Suppressor macrophage (primary cell): ENCODE measurements around the gene NR2F1.
"Not testable (repeated sequence)": the region's sequence is repeated elsewhere in the genome, so short reads cannot be mapped to it uniquely, and the experiment has no call there.

Experiments
- DNase-seq, 4 experiments: peaks; one replicate each; pipeline ENCODE4 v3.0.0-alpha.2; 2020 to 2022
- total RNA-seq, 17 experiments: gene quantifications; one replicate each; lab custom pipeline; 2026; ENCODE audit warnings: mixed read lengths in 6 of 17, inconsistent platforms in 3 of 17; lab: John Stamatoyannopoulos, UW

Gene NR2F1
- total RNA-seq, result 0 to 2.1 (median 0) reads per million in 17 experiments

DNA sequence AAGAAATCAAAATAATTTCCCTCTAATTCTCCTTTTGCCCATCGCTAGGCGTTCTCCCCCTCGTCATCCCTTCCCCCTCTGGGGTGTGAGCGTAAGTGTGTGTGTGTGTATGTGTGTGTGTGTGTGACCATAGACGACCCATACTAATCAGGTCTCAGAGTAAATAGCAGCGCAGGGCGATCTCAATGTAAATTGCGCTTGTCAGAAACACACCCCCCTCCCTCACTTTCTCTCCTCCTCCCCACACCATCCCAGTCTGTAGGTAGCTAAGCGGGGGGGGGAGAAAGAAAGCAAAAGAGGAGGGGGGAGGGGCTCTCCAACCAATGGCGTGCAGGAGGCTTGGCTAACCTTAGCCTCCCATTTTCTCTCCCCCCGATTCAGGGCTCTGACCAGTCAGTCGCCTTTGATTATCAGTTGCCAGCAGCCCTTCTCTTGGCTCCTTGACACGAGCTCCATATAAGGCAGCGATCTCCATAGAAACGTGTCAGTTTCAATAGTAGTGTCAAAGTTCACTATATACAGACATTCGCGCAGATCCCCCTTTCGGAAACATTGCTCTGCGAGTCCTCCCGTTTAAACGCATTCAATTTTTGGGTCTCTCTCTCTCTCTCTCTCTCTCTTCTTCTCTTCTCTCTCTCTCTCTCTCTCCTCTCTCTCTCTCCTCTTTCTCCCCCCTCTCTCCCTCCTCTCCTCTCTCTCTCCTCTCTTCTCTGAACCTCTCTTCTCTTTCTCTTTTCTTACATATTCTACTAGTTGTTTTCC lies at the start of gene NR2F1:
Gene NR2F1, plus strand, starts transcription at position 546 of the 762 bp plus-strand sequence. CDS start 1,802 bp downstream, outside the sequence.
- DNase-seq, result peak in 1 of 4 experiments; percentile 24

DNA sequence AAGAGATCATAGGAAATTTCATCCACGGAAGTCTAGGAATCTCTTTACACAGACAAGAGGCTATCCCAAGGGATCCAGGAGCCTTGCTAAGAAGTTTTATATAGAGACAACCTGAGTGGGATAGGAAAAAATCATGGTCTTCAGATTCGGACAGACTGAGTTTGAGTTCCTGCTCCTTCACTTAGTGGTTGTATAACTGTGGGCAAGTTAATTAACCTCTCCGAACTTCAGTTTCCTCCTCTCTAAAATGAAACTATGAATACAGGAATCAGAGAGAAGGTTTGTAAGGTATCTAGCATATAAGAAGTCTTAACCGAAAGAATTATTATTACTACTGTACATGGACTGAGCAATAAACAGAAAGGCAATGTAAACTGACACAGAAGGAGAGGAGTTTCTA lies 37.1 kb upstream of the NR2F1 start:
- no peak for DNase-seq

DNA sequence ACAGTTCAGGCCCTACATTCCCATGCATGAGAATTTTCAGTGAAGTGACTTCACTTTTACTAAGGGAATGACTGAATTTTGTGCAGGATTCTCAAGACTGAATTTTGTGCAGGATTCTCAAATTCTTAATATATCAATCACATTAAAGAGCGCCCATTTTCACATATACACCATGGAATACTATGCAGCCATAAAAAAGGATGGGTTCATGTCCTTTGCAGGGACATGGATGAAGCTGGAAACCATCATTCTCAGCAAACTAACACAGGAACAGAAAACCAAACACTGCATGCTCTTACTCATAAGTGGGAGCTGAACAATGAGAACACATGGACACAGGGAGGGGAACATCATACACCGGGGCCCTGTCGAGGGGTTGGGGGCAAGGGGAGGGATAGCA lies 33.4 kb upstream of the NR2F1 start:
- not testable (repeated sequence) for DNase-seq

DNA sequence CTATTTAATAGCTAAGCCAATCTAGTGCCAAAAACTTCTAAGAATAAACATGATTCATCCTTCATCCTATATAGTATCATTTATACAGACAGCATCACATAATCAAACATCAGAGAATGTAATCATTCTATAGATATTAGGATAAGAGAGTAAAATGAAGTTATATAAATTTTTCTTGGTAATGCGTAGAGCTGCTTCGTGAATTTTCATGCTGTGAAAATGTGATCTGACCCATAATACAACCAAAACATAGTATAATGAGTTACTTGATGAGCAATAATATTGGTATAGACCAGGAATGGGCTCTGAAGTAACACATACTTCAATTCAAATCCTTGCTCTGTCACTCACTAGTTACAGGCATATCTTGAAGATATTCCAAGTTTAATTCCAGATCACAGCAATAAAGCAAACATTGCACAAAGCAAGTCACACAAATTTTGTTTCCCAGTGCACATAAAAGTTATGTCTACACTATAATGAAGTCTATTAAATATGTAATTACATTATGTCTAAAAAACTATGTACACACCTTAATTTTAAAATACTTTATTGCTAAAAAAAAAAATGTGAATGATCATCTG lies 25.9 kb upstream of the NR2F1 start:
- DNase-seq, result no peak

DNA sequence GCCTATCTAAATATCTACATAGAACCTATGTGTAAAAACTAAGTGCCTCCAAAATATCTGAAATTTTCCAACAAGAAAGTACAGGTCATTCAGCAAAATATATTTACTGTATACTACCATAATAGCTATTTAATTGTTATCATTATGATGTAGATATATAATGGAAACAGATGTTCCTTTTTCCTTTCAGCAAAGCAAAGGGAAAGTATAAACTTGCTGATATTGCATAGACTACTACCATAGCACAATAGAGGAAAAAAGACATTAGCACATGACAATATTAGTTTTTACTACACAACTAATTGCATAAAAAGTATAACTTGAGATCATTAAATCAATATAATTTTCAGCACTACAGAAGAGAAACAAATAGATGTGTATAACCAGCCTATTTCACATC lies 16.9 kb upstream of the NR2F1 start:
- DNase-seq, result no peak

DNA sequence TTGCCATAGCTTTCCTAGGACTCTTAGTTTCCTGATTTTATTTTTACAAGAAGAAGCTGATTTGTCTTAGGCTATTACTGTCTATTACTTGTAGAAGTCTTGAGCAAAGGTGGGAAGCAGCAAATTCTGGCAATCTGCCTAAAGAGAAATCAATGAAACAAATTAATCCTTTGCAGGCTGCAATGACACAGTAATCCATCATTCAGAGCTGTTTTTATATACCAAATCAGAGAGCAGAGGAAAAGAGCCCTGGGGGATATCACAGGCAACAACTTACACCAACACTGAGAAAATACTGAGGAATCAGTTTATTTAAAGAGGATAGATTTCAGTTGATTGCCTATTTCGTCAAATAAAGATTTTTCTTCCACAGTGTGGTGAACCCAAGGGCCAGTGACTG lies 15.6 kb upstream of the NR2F1 start:
- DNase-seq, result no peak

DNA sequence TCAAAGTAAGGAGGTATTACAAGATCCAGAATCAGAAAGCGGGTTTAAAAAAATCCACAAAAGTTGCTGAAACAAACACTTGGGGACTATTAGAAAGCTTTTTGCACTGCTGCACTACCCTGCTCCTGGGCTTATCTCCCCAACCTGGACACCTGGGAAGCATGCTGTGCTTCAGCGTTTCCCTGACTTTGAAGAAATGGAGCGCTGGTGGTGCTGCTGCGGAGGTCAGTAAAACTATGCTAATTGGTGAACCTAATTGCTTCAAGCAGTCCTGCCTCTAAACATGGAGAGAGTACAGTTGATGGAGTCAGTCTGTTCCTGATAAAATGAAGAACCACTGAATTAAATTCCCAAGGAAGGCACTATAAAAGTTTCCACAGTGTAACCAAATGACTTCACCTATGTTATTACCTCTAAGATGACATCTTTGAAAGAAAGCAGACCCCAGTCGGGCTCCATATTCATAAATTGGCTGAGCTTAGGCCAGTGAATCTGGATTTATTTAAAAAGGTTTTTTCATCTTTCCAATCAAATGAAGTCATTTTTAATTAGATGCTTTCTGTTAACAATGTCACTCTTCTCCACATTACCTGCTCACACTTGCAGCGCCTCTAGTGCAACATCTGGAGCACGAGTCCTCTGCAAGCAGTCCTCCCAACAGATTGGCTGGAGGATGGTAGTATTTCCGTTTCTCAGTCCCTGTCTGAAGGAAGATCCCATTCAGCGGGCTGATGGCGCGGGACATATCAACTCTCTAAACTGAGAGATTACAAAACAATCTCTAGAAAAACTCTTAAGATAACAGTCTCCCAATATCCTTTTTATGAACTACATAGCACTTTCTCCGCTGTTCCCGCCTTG lies 13.5 kb upstream of the NR2F1 start:
- DNase-seq, result no peak

DNA sequence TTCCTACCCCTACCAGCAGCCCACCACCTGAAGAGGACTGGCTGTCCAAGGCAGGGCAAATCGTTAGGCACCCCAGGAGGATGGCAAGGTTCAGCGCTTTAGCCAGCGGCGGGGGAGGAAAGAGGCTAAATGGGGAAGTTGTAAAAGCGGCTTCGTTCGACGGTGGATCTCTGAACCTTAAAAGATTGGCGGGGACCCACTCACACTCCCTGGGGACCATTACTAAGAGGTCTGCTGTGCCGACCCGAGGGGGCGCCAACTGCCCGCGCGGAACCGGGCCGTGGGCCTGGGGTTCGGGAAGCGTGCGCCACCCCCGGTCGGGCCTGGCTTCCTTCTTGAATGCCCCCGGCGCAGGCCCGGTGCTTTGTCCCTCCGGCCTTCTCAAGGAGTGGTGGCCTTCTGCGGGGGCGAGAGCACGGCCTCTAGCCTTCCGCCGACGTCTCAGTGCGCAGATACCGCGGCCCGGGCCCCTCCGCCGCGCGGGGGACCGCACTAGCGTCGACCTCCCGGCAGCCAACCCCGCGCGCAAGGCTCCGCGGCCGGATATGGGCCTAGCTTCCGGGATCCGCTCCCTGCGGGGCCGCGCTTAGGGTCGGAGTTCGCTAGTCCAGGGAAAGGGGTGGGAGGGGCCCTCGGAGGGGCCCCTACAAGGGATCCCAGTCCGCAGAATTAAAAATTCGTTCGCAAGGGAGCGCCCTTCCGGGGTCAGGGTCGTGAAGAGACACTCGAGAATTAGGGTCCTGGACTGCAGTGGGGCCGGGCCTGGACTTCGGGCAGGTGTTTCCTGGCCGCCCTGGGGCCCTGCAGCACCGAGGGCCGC lies 12.5 kb upstream of the NR2F1 start:
- peak in 3 of 4 experiments; percentile 22 to 41 (median 38) for DNase-seq

DNA sequence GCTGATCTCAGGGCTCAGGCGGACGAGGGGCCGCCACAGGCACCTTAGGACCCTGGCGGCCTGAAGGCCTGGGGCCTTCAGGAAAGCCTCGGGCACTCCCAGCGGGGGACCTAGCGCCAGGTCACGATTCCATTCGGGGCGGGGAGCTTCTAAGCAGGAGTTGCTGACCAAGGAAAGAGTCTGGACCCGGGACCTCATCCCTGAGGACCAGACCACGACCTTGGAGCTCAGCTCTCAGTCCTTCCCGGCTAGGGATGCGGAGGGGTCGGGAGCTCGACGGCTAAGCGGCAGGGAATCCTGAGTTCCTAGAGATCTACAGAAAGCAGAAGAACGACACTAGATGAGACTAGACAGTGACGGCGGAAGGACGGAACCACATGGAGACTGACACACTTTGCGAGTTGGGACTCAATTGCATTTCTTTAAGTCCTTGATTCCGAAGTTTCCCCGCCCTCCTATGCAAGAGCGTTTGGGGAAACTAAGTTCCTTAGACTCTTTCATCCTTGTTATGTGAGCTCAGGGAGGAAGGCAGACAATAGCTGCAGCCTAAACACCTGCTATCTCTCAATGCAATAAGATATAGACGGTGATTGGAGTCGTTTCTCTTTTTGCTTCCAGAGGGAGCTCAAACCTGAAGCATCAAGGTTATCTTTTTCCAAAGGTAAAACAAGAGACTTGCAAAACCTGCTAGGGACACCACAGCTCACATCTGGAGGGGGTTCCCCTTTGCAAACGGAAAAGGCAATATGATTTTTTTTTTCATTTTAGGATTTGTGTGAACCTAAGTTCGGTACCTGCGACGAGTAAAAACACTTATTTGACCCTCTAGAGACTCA lies 11.7 kb upstream of the NR2F1 start:
- DNase-seq, result no peak

DNA sequence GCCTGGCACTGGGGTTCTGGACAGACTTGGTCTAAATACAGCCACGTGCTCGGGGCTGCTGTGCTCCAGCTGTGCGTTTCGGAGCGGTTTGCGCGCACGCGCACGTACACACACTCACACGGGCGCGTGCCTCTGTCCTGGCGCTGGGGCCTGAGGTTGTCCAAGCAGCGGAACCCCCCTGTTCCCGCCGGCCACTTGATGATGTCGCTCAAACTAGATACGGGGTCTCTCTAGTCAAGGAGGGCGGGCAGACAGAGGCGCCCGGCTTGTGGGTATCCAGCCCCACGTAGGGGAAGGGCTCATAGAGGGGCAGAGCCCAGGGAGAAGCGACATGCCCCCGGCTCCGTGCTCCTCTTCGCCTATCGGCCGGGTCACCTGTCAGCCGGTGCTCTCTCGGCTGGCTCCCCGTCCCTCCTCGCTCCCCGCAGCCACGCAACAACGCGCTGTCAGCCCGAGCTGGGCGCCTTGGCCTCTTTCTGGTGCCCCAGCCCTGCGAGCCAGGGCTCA lies 10.9 kb upstream of the NR2F1 start:
- no peak for DNase-seq

DNA sequence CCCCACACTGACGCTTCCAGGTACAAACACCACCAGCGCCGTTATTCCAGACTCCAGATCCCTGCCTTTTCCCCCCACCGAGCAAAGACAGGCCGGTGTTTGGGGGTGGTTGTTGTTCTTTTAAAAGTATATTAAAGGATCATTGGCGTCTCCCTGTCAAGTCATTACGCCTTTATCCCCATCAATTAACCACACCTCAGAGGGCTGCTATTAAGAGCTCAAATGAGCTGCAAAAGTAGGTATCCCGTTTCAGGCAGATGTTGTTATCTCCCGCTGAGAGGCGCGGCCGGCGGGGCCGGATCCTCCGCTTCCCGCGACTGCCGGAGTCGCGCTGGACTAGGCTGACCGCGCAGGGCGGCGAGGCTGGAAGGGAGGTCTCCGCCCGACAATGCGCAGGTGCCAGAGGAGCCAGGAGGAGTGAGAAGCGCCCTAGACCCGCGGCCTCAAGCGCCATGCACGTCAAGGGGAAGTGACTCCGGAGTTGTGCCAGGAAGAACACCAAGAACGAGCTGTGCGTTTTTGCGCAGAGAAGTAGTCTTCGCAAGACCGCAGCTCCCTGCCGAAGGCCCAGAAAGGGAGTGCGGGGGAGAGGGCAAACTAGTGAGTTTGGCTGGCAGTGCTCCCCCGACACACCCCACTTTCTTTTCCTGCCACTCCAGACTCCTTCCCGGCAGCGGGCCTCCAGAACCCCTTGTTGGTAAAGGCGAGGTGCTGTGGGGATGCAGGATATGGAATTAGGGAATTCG lies 10.2 kb upstream of the NR2F1 start:
- DNase-seq, result no peak

DNA sequence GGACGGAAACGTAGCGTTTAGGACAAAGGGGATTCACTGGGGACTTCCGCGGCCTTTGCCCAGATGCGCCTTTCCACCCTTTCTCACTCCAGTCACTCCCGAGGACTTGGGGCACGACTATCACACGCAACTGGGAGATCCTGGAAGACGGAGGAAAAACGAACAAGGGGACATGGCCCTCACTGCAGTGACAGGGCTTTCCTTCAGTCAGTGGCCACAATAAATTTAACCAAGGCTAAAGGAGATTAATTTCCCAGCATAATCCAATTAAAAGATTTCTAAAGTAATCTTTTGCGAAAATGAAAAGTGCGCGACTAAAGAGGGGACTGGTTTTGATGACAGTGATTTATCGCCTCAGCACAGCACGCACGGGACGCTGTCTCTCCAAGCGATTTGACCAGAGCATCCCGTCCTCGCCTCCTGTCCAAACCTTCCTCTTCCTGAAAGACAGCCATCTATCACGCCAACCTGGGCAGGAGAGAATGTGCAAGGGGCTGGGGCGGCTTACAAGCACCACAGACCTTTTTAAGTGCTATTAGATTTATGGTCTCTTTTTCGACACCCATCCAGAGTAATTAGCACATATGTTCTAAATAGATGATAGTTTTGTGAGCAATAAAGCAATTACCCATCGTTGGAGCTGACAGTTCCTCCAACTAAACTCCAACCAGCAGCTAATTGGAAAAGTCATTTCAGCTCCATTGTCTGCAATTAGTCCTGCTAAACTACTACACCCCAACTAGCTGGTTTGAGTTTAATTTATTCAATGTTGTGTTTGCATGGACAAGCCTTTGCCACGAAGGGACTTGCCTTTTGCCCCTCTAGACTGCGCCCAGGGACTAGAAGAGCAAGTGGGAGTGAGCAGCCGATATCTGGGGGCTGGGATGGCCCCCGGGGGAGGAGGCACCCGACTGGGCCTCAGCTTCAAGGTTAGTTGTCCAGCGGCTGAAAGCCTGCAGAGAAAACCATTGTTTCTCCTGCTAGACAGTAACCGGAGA lies 9.4 kb upstream of the NR2F1 start:
- no peak for DNase-seq

DNA sequence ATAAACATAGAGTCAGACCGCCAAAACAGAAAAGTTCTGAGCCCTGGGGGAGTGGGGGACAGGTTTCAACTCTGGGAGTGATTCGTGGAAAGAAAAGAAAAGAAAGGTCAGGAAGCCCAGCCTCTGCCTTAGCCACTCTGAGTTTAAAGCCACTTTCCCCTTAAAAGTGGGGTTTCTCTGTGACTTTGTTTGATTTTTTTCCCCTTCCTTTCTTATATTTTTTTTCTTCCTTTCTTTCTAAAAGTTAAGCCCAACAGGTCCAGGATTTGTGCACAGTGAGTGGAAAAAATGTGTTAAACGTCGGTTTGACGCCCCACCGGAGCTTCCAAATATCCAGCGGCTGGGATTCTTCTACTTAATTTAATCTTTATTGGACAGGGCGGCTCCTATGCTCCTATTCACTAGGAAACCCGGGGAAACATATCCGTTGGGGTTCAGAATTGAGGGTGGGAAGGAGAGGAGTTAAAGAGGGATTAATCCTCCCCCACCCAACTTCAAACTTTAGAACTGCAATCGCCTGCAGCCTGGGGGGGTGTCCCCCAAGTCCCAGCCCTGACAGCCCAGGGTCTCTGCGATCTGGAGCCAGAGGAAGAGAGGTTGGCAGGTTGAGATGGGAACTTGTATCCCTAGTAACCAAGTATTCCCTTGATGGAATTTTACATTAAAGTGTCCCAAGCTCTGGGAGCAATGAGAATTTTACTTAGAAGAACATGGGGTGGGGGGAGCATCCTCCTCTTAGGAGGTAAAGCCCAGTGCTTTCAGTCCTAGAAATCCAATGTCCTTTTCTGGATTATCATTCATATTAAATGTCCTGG lies 8.3 kb upstream of the NR2F1 start:
- no peak for DNase-seq

DNA sequence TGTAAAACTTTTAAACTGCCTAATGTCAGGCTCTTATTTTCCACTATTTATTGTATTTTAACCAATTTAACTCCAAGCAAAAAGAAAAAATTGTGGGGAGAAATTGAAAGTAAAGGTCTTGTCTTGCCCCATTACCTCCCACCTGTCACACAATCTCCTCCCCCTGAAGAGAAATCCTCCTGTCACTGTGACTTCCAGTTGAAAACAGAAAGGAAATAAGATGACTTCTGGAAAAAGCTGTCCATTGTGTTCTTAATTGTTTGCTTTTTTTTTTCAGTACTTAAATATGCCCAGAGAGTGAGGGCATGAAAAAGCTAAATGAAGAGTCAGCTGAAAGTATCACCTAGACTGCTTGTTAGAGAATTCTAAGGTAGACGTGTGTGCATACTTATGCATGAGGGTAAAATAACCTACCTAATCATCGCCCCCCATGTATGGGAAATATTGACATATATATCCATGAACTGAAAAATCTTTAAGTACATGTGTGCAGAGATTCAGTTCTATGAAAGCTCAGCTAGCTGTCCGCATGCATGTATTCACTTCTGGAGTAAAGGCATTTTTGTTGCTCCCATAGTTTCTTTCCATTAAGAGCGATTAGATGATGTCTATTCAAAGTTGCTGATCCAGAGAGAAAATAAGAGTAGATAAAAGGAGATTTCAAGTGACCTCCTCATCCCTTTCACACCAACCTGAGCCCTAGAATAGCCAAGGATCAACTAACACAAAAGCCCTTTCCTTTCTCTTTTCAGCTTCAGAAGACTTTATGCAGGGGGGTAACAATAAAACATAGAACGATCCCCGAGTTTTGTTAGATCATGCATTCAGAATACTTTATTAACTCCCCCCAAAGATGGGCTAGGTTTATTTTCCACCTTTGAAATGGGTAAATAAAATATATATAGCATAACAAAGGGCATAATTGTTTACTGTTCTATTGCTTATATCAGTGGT lies 7.3 kb upstream of the NR2F1 start:
- no peak for DNase-seq

DNA sequence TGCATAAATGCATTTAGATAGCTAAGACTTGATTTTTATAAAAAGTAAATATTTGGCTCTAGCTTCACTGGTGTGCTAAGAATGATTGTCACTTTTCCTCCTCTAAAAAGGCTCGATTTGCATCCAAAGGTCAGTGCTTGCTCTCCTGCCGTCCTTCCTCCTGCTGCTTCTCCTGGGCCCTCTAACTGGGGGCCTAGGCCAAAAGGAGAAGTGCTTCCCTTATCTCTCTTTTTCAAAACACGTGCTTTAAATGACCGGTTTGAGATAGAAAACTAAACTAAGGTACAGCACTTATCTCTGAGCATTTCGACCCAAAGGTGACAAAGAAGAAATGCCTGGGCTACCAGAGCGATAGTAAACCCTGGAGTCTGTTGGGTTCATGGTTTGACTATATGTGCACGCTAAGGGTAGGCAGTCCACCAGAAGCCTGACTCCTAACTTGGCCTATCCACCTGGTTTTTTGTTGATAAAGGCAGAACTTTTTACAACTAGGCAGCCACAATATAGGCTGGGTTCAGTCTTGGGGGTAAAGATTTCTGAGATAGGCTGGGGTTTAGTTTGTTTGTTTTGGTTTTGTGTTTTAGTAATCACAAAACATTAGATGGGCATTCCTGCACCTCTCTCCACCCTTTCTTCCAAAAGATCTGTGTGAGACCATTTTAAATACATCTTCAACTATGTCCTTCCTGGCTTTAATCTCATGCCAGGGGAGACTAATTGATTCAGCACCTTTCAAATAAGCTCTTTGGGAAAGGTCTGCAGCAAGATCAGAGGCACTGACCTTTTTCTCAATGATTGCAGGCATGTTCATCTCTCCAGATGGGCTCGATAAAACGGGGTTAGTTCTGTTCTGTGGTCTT lies 5.8 kb upstream of the NR2F1 start:
- no peak for DNase-seq
